ENCODE results near the gene MDFI.

- no peak for TF ChIP-seq CTCF (IDR thresholded peaks at IDR 0.05)
- no peak for TF ChIP-seq POLR2A (IDR thresholded peaks at IDR 0.05)
Observed at GRCh38 chr6:41658636-41659035, 20.4 kb downstream of the MDFI start.
